GM18507 (cell line): ENCODE measurements around the gene ADCY5.

Experiments used
- DNase-seq: peaks from one replicate; pipeline ENCODE4 v3.0.0; 2011; ENCODE audit warnings: low read depth; ENCODE audit not compliant: insufficient read length; ENCODE audit errors: extremely low spot score
- FAIRE-seq: peaks from 2 replicates; lab custom pipeline; 2011; peaks lifted over from hg19 to GRCh38; lab: Jason Lieb, UNC

ADCY5 gene

DNA sequence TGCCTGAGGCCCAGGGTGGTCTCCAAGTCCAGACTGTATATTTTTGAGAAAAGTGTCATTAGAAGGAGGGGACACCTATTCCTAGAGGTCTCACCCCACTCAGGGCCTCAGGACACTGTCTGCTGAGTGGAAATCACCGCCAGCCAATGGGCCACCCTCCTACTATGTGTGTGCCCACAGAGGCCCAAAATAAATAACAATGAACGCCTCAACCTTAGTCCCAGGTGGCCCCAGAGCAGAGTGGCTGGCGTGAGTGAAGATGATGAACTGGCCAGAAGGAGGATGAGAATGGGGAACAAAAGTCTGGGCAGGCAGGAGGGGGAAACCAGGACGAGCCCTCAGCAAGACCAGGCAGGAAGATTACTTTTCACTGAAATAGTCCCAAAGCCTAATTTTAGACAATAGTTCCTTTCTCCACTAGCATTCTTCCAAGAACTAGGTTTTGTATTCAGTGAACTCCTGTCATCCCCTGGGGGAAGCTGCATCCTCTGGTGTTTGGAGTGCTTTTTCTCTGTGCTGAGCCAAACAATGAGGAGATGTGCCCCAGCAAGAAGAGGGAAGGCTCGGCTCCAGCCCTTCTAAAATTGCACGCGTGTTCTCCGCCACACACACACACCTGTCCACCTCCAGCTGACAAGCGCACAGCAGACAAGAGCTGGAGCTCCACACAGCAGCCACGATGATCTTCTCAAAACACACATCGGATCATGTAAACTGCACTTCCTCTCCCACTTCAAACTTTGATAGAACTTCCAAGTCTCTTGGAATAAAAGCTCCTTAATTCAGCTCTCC, 72.2 kb downstream of the ADCY5 start:
- no peak for FAIRE-seq

DNA sequence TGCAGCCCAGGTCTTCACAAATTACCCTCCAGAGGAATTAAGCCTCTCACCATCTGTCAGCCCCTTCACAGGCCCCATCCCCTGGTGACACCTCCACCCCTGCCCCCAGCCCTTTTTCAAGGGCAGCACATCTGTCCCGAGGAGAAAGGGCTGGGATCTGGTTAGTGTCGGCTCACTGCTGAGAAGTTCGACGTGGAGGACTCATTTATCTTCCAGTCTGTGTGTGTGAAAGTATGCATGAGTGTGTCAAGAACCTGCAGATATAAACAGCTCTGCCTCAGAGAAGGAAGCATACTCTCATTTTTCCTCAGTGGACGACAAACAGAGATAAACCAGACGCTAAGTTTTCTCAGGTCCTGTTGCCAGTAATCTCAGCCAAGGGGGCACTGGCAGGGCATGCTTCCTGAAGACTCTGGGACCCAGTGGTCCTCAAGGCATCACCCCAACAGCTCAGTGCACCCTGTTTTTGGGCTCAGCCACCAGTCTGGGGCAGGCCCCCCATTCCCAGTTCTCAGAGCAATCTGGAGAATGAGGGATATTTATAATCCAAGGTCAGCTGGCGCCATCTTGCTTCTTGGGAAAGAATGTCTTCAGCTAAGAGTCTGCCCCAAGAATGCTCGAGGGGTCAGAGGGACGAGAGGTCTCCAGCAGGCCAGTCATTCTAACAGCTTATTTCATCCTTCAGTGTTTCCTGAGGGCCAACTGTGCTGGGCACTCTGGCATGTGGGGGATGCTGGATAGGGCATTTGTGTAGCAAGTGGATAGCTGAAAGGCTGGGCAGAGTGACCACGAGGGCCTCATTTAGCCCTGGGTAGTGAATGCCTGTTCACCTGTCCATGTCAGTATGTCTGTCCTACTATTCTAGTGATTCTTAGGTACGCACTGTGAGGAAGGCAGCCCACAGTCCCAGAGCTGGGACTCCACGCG, 73.6 kb downstream of the ADCY5 start:
- FAIRE-seq, result no peak
- no peak for DNase-seq

More for the DNA sequence above, 72.2 kb downstream of the ADCY5 start:
- no peak for DNase-seq

DNA sequence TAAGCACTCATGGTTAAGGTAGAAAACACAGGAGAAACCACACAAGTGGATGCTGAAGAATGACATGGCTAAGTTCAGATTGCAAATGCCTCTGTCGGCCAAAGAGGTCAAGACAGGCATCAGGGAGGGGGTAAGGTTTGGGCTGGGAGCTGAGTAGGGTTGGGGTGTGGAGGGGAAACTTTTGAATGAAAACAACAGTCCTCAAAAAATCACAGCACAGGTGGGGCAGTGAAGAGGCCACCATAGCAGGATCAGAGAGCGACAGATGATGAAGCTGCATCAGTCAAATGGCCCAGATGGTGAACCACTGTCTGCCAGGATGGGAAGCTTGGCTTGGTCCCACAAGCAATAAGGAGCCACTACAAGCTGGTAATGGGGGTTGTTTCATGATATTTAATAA, 74.9 kb downstream of the ADCY5 start:
- DNase-seq (no peak), FAIRE-seq (no peak)

DNA sequence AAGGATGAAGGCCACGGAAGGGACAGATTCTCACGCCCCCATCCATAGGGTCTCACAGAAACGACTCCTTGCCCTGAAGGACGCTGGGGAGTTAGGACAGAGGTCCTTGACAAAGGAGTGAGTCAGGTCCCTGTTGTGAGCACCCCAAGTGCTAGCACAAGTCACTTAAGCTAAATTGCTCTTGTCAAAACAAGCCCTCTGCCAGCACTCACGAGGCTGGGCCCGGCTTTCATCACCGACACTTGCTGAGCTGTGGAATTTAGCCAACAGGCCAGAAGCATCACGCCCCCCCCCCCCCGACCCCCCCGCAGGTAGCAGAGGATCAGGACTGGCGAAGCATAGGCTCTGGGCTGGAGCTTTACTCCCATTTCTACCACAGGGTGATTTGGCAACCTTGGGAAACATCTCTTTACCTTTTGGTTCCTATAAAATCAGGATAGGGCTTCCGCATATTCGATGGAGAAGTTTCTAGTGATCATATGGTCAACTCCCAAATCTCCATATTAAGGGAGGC, 75.4 kb downstream of the ADCY5 start:
- FAIRE-seq (no peak), DNase-seq (no peak)

DNA sequence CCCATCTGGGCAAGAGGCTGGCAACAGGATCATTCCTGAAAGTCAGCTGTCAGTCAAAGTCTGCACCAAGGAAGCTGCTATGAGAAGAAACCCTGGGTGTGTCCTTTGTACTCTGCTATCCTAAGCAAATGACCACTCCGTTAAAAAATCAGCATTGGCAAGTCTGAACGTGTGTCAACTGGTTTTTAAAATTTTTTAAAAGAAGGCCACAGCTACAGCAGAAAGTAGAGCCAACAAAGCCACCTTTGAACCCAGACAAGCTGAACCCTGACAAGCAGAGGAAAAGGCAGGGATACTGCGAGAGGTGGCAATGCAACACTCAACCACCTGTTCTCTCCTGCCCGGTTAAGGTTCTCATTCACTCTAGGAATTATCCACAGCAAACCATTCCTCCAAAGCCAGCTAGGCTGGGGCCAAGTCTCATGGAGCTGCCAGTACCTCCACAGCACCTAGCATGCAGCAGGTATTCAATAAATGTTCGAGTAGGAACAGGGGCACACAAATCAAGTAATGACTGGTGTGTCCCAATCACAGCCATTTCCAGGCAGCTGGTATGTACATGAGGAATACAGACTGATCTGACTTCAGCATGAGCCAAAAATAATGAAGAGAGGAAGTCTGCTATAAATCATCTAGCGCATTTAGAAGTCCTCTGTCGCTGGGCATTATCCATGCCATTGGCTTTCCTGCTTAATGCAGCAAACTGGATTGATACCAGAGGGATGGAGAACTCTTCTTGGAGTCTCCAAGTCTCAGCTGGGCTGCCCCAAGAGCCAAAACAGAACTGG, 76.0 kb downstream of the ADCY5 start:
- FAIRE-seq (no peak), DNase-seq (no peak)

DNA sequence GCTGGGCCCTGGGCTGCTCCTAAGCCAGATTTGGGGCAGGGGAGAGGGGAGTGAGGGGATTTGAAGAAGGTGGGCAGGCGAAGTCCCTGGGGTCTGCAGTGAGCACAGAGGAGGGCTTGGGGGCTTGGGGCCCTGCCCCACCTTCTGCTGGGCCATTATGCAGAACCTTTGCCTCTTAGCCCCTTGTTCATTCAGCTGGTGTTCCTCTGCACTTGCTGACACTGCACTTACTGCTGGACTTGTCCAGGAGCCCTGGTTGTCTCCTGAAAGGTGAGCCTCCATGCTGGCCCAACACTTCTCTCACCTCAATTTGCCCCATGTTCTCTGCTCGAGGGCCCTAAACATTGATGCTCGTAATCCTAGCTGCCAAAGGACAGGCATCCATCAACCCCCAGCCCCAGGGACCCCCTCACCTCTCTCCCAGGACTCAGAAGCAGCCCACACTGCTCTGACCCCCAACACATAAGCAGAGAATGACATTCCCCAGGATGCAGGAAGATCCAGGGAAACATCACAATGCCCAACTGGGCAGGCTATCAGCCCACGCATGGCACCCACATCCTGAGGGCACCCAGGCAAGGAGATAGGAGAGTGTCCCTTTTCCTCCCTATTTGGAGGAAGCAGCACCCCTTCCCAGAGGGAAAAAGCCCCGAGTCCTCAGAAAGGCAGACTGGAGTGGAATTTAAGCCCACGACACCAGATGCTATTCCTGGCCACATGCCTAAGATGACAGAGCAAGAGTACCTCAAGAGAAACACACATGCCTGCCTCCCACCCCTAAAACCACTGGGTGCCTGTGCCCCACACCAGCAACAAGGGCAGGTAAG, 76.8 kb downstream of the ADCY5 start:
- DNase-seq, result no peak
- no peak for FAIRE-seq

DNA sequence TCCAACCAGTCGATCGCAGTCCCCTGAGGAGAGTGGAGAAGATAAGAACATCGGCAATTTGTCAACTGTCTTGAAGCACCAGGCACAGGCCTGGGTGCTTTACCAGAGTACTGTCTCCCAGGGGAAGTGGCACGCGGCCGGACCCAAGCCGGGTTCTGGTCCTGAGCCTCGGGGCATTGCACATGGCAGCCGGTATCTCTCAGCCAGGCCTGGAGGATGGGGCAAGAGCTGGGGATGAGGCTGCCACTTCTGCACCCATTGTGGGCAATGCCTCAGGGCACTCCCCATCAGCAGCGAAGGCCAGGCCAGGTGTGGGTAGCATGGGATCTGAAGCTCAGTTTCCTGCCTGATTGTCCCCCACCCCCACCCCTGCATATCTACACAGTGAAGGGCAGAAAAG, 77.5 kb downstream of the ADCY5 start:
- DNase-seq (no peak), FAIRE-seq (no peak)

DNA sequence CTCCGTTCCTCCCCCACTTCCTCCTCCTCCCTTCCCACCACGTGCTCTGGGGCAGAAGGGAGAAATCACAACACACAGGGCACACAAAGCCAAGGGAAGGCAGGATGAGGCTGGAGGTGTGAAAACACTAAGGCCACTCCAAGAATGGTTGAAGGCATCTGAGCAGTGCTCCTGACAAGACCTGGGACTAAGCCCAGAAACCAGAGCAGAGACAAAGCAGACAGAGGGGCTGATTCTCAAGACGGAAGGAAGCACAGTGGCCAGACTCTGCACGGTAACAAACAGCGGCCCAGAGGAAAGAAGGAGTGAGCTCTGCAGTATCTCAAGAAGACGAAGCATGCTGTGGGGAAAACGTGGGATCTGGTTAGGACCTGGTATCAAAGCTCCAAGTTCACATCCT, 78.1 kb downstream of the ADCY5 start:
- DNase-seq, result no peak
- FAIRE-seq, result no peak

DNA sequence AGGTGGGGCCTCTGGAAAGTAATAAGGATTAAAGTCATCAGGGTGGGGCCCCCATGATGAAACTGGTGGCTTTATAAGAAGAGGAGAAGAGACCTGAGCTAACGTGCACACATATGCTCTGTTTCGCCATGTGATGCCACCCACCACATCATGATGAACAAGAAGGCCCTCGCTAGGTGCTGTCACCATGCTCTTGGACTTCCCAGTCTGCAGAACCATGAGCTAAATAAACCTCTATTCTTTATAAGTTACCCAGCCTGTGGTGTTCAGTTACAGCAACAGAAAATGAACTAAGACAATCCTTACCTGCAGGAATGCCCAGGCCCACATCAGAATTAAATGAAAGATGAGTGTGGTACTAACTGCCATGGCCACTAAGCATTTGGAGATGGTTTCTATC, 79.8 kb downstream of the ADCY5 start:
- DNase-seq, result no peak
- no peak for FAIRE-seq

DNA sequence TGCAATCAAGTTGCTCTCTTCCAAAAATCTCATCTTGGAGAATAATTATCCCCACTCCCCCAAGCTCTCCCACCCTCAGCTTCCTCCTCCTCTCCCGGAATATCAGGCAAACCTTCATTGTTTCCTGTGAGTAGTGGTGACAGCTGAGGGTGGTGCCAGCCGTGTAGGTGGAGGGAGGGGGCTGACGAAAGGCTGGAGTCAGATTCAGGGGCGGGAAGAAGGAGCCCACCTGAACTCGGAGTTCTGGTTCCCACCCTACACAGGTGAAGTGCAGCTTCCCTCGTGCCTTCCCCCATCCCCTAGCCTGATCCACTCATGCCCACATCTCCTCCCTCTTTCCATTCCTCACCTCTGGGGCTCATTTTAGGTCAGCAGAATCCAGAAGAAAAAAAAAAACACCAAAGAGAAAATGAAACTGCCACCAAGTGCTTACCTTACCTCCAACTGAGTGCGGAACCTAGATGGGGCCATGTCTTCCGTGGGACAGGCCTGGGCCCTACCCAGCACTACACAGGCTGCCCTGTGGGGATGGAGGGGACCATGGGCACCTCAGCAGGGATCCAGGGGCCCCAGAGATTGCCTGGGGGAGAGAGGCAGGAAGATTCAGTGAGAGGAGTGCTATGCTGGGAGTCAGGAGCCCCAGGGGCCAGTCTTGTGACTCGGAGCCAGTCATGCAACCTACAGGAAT, 81.3 kb downstream of the ADCY5 start:
- no peak for DNase-seq
- FAIRE-seq, result no peak

DNA sequence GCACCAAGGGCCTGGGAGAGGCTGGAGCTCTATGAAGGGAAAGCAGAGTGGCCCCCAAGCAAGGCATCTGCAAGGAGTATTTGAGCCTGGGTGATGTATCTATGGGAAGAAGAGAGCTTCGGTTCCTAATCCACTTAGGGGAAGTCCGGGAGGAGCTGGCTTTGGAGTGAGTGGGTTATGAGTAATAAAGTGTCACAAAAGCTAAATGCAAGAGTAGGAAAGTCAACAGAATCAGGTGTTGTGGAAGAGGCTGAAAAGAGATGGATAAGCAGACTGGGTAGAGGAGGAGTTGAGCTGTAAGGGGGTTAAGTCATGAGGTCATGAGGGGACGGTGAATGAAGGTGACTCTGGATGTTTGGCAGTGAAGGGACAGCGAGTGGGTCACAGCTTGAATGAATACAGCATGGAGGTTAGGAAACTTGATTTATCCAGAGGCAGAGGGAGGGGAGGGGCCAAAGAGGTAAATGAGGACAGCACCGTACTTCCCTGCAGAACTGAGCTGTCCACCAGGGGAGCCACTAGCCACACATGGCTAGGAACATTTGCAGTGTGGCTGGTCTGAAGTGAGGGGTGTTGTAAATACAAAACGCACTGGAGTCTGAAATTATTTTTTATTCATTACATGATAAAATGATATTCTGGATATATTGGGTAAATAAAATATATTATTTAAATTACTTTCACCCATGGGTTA, 83.3 kb downstream of the ADCY5 start:
- FAIRE-seq (no peak), DNase-seq (no peak)

DNA sequence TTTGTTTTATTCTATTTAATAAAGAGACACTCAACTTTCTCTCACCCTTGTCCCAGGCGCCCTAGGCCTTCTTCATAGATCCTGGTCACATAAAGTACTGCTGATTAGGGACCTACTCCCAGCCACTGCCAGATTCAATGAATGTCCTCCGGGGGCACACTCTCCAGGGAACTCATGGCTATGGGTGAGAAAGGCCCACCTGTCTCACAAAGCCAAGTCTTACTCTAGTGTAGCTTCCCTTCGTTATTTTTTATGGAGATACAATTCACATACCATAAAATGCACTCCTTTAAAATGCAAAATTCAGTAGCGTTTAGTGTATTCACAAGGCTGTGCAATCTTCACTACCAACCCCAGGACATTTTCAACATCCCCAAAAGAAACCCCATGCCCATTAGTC, 87.8 kb downstream of the ADCY5 start:
- no peak for FAIRE-seq
- DNase-seq, result no peak

DNA sequence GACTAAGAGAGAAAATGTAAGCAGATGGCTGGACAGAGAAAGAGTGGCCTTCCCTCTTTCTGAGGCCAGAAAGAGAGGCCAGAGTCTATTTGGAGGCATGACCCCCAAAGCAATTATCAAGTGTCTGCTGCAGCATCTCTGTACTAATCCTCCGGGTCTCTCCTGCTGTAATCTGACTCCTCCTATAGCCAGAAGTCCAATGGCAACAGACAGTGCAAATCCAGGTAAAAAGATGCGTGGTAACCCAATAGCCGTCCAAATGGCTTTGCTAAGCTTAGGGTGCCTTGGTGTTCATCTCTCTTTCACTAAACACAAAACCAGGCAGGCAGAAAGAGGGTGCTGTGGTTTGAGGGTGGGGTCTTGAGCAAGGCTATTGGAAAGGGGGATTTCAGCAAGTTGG, 91.6 kb downstream of the ADCY5 start:
- FAIRE-seq (no peak), DNase-seq (no peak)

DNA sequence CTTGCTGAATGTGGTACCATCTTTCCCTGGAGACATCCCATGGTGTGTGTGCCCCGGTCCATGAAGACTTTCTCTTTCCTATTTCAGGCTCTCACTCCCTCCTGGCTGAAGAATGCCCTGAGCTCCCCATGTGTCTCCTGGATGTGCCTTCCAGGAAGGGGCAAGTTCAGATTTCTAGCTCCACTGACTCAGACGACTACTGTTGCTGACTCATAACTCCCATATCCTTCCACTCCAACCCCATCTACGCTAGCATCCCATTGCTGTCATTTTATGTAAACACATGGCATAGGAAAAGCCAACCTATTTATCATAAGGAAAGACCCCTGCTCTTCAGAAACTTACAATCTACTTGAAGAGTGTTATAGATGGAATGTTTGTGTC, 95.0 kb downstream of the ADCY5 start:
- FAIRE-seq (no peak), DNase-seq (no peak)

DNA sequence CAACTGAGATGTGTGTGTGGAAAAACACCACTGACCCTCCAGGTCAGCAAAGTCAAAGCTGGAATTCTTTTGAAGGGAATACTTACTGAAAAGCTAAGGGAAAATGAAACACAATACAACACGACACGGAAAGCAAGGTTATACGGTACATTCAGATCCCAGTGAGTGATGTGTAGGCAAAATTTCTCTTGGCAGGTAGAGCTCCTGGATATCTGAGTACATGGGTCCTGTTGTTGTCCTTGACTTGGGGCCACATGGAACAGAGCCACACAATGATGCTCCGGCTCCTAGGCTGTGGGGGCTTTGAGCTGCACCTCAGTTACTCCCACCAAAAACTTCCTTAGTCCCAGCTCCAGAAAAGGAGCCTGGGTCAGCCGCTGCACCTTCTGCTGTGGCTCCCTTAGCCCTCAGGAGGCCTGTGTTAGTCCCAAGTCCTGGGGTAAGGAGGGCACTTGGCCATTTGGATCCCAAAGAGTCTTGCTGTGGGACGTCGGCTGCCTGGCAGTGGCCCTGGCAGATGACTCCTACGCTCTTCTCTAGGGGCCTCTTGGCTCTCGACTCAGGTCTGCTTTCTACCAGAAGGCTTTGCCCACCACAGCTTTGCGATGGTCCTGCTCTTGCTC, 95.6 kb downstream of the ADCY5 start:
- FAIRE-seq (no peak), DNase-seq (no peak)

DNA sequence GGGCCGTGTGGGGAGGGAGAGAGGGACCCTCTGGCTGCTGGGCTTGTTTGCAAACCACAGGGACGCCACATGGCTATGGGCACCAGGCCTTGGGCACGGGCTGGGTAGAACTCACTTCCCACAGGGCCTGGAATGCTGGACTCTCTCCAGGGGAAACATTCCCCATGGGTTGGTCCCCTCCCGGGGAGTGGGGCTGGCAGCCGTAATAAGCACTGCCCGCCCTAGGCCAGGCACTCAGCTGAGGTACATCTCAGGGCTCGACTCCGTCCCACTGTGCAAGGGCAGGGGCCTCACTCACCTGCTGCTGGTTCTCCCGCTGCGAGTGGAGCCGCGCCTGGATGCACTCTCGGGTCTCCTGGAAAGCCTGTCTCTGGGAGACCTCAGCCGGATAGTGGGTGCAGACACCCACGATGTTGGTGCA, 96.7 kb downstream of the ADCY5 start:
- no peak for FAIRE-seq
- no peak for DNase-seq

DNA sequence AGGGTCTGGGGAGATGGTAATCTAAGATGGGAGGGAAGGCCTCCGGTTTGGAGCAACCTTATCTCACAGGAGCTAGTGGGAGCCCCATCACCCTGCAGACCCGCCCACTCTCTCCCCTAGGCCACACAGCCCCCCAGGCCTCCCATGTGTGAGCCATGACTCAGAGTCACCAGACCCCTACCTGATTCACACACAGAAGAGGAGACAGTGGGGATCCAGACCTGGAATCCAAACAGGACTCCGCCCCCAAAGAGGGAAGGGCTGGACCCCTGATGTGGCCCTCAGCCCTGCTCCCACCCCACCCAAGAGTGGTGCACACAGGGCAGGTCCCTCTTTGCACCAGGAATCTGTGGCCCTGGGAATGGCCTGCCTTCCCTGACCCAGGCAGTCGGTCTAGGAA, 97.4 kb downstream of the ADCY5 start:
- DNase-seq, result no peak
- FAIRE-seq, result no peak

DNA sequence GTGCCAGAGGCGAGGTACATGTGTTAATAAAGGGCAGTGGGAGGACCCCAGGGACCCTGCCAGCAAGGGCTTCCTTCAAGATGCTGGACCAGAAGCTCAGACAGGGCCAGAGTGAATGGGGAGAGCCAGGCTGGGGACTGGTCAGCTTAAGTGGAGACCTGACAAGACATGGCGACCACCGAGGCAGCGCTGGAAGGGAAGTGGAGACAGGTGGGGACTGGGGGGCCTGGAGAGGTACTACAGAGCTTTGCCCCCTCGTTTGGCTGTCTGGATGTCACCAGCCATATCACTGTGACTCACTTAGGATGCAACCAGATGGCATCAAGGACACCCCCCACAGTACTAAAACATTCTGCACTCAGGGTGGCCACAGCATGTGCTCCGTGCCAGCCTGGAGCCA, 97.9 kb downstream of the ADCY5 start:
- DNase-seq, result no peak

More for the DNA sequence above, 97.9 kb downstream of the ADCY5 start:
- no peak for FAIRE-seq
